GM21360 (cell line): ENCODE results near the gene DCAF7.

Experiments
- ATAC-seq: cut with Tn5 transposase; IDR thresholded peaks from one replicate; pipeline ENCODE4 v1.9.1; 2021; ENCODE audit warnings: mild to moderate bottlenecking, moderate library complexity; ENCODE audit not compliant: unreplicated experiment

The DCAF7 gene, protein sequence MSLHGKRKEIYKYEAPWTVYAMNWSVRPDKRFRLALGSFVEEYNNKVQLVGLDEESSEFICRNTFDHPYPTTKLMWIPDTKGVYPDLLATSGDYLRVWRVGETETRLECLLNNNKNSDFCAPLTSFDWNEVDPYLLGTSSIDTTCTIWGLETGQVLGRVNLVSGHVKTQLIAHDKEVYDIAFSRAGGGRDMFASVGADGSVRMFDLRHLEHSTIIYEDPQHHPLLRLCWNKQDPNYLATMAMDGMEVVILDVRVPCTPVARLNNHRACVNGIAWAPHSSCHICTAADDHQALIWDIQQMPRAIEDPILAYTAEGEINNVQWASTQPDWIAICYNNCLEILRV

DNA sequence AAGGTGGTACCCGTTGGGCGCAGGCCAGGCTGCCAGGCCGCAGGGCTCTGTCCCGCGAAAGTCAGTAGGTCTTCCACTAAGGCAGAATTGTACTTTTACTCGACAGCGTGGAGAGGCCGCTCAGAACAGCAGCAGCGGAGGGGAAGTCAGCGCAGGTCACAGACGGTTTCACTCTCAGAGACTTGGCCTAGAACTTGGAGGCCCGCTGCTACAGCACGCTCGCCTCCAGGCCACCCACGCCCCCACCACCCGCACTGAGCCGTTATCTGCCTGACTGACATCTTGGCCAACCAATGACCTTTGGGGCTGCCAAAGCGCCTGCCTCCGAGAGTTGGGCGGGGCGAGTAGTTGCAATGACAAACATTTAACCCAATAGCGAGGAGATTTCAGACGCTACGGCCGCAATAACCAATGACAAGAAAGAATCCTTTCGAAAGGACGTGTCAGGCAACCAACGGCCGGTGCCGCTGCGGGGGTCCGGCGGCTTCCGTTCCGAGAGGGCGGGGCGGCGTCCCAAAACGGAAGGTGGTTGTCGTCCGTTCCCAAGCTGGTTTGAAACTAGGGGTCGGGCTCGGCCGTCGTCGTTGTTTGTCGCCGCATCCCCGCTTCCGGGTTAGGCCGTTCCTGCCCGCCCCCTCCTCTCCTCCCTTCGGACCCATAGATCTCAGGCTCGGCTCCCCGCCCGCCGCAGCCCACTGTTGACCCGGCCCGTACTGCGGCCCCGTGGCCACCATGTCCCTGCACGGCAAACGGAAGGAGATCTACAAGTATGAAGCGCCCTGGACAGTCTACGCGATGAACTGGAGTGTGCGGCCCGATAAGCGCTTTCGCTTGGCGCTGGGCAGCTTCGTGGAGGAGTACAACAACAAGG lies at the start of gene DCAF7:
Gene DCAF7 (plus strand): TSS at position 532 of the 871 bp plus-strand sequence. CDS start 201 bp downstream, at position 733.
- peak; percentile 94 for ATAC-seq

DNA sequence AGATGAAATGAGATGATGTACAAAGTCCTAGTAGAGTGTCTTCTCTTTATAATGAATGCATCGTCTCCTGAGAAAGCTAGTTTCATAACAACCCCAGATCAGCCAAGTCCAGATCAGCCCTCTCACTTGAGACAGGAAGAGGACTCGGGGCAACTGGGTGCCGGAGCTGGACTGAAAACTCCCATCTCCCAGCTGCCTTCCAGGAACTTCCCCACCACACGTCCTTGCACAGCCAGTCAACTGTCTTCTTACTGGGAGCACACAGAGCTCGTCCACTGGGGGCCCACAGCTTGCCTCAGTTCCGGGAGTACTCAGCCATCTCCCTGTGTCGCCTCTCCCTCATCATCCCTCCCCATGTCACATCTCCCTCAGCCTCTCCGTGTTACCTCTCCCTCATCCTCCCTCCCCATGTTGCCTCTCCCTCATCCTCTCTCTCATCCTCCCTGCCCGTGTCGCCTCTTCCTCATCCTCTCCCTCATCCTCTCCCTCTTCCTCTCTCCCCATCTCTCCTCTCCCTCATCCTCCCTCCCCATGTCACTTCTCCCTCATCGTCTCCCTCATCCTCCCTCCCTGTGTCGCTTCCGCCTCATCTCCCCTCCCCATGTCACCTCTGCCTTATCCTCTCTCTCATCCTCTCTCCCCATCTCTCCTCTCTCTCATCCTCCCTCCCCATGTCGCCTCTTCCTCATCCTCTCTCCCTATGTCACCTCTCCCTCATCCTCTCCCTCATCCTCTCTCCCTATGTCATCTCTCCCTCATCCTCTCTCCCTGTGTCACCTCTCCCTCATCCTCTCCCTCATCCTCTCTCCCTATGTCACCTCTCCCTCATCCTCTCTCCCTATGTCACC lies 49.5 kb upstream of the DCAF7 start:
- ATAC-seq: no peak

DNA sequence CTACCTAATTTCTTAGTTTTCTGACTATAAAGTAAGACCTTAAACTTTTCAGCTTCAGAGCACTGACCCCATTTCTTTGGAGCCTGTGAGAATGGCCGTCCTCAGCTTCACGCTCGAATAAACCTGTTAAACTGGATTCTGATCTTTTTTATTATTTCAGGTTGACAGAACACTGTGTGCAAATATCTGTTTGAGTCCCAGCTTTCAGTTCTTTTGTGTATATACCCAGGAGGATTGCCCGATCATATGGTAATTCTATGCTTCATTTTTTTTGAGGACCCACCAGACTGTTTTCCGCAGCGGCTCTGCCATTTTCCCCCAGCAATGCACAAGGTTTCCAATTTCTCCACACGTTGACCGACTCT lies 47.0 kb upstream of the DCAF7 start:
- no peak for ATAC-seq

DNA sequence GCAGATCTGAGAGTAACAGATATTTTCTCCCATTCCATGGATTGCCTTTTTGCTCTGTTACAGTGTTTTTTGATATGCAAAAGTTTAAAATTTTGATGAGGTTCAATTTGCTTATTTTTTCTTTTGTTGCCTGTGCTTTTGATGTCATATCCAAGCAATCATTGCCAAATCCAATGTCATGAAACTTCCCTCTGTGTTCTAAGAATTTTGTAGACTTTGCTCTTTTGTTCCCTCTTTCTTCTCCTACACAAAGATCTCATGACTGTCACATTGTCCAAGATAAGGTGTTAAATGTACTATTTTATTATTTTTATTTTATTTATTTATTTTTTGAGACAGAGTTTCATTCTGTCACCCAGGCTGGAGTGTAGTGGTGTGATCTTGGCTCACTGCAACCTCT lies 46.0 kb upstream of the DCAF7 start:
- ATAC-seq: no peak

DNA sequence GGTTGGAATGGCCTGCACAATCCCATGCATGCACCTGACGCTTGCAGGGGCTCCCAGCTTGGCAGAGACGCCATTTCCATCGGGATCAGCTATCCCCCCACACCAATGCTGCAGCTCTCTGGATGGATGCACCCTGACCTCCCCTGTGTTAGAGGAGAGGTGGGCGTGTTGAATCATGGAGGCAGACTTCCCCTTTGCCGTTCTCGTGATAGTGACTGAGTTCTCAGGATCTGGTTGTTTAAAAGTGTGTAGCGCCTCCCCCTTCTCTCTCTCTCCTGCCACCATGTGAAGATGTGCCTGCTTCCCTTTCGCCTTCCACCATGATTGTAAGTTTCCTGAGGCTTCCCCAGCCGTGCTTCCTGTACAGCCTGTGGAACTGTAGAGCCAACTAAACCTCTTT lies 44.9 kb upstream of the DCAF7 start:
- ATAC-seq: no peak

DNA sequence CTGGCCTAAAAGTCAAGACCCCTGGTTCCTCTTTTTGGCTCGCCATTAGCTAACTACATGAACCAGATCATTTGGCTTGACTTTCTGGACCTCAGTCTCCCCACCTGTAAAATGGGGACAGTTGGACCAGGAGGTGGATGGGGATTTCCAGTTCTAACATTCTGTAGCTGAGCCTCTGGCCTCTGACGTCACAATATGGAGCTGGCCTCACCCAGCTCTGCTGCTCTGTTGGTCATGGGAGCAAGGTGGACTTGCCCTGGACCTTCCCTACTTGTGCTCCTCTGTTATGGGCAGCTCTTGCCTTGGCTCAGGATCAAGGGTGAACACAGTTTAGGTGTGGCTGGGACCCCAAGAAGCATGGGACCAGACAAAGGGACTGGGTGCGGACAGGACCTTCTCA lies 43.6 kb upstream of the DCAF7 start:
- no peak for ATAC-seq

DNA sequence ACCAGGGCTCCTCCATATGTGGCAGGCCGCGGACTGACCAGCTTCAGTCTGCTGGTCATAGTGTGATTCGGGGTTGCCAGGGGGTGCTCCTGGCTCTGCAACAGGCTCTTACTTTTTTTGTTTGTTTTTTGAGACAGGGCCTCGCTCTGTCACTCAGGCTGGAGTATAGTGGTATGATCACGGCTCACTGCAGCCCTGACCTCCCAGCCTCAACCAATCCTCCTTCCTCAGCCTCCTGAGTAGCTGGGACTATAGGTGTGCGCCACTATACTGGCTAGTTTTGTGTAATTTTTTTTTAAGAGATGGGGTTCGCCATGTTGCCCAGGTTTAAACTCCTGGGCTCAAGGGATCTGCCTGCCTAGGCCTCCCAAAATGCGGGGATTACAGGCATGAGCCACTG lies 38.9 kb upstream of the DCAF7 start:
- ATAC-seq: no peak

DNA sequence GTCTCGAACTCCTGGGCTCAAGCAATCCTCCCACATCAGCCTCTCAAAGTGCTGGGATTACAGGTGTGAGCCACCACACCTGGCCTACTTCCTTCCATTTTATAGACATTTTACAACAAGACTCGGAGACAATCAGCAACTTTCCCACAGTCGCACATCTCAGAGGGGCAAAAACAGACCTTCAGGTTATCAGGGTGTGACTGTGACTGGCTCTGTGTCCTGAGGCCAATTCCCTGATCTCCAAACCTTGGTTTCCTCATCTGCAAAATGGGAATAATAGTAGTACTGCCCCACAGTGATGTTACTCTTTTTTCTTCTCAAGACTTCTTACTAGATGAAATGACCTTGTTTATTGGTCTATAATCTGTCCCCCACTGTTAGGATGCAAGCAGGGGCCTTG lies 37.9 kb upstream of the DCAF7 start:
- no peak for ATAC-seq

DNA sequence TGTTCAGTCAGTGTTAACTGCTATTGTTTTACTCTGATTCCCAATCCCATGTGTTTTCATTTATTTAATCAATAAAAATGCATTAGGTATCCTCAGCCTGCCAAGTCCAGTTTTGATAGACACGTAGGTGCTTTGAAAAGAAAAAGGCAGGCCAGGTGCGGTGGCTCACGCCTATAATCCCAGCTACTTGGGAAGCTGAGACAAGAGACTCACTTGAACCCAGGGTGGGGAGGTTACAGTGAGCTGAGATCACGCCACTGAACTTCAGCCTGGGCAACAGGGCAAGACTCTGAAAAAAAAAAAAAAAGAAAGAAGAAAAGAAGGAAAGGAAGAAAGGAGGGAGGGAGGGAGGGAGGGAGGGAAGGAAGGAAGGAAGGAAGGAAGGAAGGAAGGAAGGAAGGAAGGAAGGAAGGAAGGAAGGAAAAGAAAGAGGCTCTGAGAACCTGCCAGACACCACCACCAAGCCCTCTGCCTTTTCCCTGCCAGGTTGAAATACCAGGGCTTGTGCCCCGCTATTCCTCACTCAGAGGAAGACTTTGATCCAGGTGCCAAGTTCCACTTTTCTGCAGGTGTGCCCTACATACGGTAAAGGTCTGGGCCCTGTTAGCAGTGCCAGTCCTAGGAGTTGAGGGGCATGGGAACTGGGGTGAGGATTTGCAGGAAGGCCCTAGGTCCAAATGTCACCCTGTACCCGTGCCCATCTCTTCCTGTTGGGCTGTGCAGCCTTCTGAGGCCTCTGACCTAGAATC lies 37.2 kb upstream of the DCAF7 start:
- no peak for ATAC-seq

DNA sequence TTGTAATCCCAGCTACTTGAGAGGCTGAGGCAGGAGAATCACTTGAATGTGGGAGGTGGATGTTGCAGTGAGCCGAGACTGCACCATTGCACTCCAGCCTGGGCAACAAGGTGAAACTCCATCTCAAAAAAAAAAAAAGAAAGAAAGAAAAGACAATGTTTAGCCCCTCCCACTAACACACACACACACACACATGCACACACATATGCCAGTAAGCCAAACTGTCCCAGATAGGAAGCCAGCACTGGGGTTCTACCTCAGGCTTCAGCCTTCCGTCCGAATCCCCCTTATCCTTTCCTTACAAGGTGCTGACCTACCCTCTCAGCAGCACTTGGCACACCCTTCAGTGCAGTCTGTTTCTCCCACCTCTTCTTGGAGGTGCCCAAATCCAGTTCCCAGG lies 35.8 kb upstream of the DCAF7 start:
- ATAC-seq: peak; percentile 28

DNA sequence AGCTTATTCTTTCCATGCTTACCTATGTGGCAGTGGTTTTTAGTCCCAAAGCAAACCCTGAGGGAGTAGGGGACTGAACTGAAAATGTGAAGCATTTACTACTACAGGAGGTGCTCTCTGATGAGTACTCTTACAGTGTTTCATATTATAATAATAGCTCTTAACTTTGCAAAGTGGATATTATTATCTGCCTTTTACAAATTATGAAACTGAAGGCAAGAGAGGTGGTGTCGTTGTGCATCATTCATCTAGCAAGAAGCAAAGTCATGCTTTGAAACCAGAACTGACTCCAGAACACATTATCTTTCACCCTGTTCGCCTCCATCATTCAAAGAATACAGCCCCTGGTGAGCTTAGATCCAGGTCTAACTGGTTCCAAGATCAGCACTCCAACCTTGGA lies 35.3 kb upstream of the DCAF7 start:
- peak; percentile 46 for ATAC-seq

DNA sequence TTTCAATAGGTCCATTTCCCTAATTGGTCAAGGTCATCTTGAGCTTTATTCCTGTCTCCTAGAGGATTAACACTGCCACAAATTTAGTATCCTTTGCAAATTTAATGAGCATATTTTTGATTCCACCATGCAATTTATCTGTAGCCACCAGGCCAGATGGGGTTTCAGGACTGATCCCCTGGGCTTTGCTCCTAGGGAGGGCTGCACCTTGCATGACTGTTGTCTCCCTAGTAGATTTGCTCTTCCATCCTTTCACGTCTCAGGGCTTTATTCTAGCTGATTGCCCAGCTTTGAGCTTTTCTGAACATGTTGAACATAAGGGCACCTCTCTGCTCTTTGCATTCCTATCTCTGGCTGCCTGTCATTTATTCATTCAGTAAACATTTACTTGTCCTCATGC lies 34.9 kb upstream of the DCAF7 start:
- ATAC-seq: no peak

DNA sequence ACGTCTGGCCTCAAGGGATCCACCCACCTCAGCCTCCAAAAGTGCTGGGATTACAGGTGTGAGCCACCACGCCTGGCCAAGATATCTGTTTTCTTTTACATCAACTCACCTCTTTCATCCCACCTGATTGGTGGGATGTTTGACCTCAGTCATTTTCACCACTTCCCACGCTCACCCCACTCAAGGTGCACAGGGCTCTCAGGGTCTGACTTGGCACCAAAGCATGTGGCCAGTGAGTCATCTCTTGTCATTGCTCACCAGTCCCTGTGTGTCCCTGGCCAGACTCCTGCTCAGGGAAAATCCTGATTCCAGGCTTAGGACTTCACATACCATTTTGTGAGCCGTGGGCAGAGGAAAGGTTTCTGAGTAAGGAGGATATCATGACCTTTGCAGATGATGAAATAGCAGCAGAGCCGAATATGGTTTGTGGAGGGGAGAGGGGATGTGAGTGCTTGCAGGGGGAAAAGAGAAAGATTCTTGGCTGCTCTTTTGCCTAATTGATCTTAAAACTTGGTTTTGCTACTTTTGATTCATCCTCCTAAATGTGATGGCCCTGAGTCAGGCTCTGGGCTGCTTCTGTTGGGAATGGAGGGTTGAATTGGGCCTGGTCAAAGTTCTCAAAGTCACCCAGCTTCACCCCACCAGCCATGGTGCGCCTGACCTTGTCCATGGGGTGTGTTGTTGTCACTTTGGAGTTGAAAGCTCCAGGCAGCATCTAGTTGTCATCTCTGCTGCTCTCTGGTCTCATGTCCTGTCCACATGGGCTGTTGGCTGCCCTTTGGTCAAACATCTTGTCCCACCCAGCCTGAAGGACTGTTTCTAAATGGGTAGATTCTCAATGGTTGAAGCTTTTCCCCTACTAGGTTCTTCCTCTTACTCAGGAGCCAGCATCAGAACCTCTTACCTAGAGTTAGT lies 33.1 kb upstream of the DCAF7 start:
- no peak for ATAC-seq

DNA sequence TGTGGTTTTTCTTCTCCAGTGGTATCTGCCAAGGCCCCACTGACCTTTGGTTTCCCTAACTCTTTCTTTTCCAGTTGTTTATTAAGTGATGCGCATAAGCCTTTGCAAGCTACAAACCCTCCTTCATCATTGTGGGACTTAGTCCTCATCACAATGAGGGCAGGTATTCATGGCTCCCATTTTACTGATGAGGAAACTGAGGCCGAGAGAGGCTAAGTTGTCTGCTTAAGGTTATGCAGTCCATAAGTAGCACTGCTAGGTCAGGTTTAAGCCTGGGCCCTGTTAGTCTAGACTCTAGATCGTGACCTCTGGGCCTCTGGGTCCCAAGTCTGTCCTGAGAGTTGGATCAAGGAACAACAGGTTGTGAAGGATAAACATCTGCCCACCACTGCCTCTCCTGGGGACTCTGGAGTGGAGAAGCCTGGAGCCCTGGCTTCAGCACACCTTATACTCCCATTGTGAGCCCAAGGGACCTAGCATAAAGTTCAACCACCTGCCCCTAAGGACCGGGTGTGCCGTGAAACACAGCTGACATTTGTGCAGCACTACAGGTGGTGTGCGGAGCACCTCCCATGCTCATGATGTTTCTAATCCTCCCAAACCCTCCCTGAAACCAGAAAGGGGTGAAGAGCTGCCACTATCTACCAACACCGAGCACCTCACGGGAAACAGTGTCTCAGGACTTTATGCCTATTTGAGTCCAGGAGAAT lies 32.3 kb upstream of the DCAF7 start:
- ATAC-seq: no peak

DNA sequence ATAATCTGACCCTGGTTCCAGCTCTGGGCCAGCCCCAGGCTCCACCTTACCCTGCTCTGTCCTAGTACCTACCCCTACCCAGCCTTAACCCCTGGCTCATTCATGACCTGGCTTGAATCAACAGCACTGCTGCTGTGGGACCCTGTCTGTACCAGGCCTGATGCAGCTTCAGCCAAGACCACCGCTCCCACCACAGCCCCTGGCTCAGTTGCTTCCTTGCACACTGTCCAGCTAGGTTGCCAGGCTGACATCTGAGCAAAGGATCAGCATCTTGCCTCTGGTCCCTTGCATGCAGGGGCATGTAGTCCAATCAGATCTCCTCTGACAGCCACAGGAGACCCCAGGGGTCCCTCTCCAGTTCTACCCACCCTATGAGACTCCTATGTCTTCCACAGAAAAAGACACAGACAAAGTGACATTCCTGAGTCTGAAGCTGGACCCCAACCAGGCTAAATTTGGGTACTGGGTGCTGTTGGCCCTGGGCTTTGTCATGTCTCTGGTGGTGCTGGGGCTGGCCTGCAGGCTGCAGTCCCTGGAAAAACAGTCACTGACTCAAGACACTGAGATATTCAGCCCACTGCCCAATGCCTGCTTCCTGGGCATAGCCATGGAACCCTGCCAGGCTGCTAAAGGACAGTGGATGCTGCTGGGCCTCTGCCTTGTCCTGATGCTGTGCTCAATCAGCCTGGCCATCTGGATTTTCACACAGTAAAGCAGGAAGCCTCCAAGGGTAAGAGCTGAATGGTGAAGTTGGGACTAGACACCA lies 31.0 kb upstream of the DCAF7 start:
- ATAC-seq: no peak

DNA sequence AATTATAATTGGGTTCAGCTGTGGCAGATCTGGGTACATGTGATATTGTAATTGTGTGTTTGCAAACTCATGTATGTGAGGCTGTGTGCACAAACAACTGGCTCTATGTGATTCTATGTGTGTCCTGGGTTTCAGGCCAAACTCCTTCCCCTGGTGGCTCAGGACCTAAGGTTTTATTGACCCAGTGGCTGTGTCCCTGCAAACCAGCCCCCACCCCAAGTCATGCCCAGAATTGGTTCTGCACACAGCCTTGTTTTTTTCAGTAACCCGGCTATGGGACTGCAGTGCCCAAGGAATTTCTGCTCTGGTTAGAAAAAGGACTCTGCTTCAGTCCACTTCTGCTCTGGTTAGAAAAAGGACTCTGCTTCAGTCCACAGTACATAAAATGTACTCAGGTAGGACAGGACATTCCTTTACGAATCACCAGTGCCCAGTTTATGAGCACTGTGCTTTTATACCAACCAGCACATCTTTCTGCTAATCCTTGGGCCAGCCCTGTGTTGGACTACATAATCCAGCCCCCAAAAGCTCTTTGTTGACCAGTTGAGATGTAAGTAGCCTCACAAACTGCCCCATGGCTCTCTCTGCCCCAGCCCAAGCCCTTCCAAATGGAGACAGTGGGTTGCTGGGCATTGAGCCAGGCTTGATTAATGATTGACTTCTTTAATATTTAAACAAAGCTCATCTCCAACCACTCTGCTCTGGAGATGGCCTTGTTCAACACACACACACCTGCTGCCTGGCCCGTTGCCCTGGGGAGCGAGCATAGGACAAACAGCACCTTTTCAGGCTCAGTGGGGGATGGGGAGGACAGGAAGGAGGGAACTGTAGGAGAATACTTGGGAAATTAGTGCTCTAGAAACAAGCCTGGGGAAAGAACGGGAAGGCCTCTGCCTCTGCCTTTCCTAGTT lies 30.1 kb upstream of the DCAF7 start:
- no peak for ATAC-seq

DNA sequence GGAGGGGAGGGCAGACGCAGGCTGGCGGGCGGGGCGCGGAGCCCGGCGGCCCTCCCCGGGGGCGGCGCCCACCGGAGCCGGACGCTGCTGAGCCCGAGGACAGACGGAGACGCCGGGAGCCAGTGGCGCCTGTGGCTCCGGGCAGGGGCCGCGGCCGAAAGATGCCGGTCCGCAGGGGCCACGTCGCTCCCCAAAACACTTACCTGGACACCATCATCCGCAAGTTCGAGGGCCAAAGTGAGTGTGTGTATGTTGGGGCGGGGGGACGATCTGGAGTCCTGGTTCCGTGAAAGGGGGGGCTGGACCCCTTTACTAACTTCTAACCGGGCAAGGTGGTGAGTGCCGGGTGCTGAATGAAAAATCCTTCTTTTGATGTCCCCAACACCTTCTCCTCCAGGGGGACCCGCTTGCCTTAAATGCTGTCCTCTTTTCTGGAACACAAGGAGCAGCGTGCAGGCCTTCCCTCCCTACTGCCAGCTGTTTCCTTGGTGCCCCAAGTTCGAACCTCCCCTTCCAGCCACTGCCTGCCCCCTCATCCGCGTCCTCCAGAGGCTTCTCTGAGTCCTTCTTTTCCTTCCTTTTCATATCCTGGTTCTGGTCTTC lies 26.9 kb upstream of the DCAF7 start, which contains the start of gene KCNH6:
Gene KCNH6 (plus strand): TSS at position 106 of the 603 bp plus-strand sequence. CDS start 56 bp downstream, at position 162.
- no peak for ATAC-seq
